CD4-positive, alpha-beta T cell treated with Interleukin-15 for 4 hours (primary cell): ENCODE data around the gene BANF1.
A peak's percentile ranks its signal among the peaks of the same experiment; 100 is the strongest.

ENCODE experiments used
- DNase-seq: peaks from one replicate; pipeline ENCODE4 v3.0.0-alpha.2; 2020; ENCODE audit warnings: low spot score

The BANF1 gene

GRCh38 chr11:66001942-66002647, at the start of gene BANF1, which contains the start of gene EIF1AD:
Gene BANF1 (plus strand): TSS chr11:66002503. CDS start chr11:66003251, 748 bp downstream.
Gene EIF1AD (minus strand): TSS chr11:66002157. CDS start chr11:66000389, 1,768 bp downstream.
- peak; percentile 95 for DNase-seq

GRCh38 chr11:65953471-65953870, 48.8 kb upstream of the BANF1 start:
- DNase-seq: no peak

- DNase-seq: no peak
Measured at GRCh38 chr11:65954771-65955170, 47.5 kb upstream of the BANF1 start.

GRCh38 chr11:65958291-65958690, 44.0 kb upstream of the BANF1 start:
- no peak for DNase-seq

GRCh38 chr11:65958774-65959420, 43.4 kb upstream of the BANF1 start:
- DNase-seq: no peak

- no peak for DNase-seq
Measured at GRCh38 chr11:65960824-65961266, 41.5 kb upstream of the BANF1 start.

- DNase-seq: peak; percentile 96
Measured at GRCh38 chr11:65961267-65962140, 40.8 kb upstream of the BANF1 start, which contains the start of gene SART1. Gene SART1 (plus strand): TSS chr11:65961734. CDS start chr11:65961781, 47 bp downstream.

- DNase-seq: no peak
Measured at GRCh38 chr11:65962141-65962564, 40.1 kb upstream of the BANF1 start.

GRCh38 chr11:65964906-65965305, 37.4 kb upstream of the BANF1 start:
- no peak for DNase-seq

GRCh38 chr11:65965986-65966762, 36.1 kb upstream of the BANF1 start:
- no peak for DNase-seq

- no peak for DNase-seq
Measured at GRCh38 chr11:65967329-65967934, 34.9 kb upstream of the BANF1 start.

GRCh38 chr11:65968600-65969482, 33.5 kb upstream of the BANF1 start:
- no peak for DNase-seq

GRCh38 chr11:65972116-65972515, 30.2 kb upstream of the BANF1 start:
- DNase-seq: no peak

GRCh38 chr11:65973439-65974110, 28.7 kb upstream of the BANF1 start:
- no peak for DNase-seq

GRCh38 chr11:65975771-65976170, 26.5 kb upstream of the BANF1 start:
- no peak for DNase-seq

GRCh38 chr11:65976216-65977176, 25.8 kb upstream of the BANF1 start:
- no peak for DNase-seq

- DNase-seq: no peak
Measured at GRCh38 chr11:65977621-65978390, 24.5 kb upstream of the BANF1 start.
